ENCODE results near the gene LGR5.

GRCh38 chr12:71602761-71603577 lies 163.4 kb downstream of the LGR5 start:
- TF ChIP-seq YY1 (IDR thresholded peaks at IDR 0.05; ENCODE audit: low read depth) (no peak), TCF12 (IDR thresholded peaks at IDR 0.05; ENCODE audit: low read depth) (no peak), FOXM1 (IDR thresholded peaks at IDR 0.05; ENCODE audit: borderline replicate concordance, low read depth) (no peak), REST (IDR thresholded peaks at IDR 0.05; ENCODE audit: low read depth) (no peak), EP300 (IDR thresholded peaks at IDR 0.05; ENCODE audit: borderline replicate concordance) (no peak), RAD21 (IDR thresholded peaks at IDR 0.05; ENCODE audit: low read depth) (no peak)
- TF ChIP-seq, protein P1, sequence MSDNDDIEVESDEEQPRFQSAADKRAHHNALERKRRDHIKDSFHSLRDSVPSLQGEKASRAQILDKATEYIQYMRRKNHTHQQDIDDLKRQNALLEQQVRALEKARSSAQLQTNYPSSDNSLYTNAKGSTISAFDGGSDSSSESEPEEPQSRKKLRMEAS (IDR thresholded peaks at IDR 0.05), result no peak
